Left ventricle myocardium inferior (tissue), 1 donor: Measurements from ENCODE around the gene PGR. TPM values are rescaled to one million over a fixed set of nuclear protein-coding genes. Genes with fewer than 3 reads are reported as not detected.
A peak's percentile ranks its signal among the peaks of the same experiment; 100 is the strongest.

Experiments used
- DNase-seq: peaks from one replicate; pipeline ENCODE4 v3.0.0-alpha.2; 2020
- H3K27ac ChIP-seq: fragments of 200-600 bp; replicated peaks from 2 replicates; pipeline ENCODE4 v1.8.0; 2021
- H3K27me3 ChIP-seq: fragments of 200-600 bp; 2 replicates; pipeline ENCODE4 v1.8.0; 2021; ENCODE audit warnings: low read depth
- H3K36me3 ChIP-seq: fragments of 200-600 bp; 2 replicates; pipeline ENCODE4 v1.8.0; 2021
- H3K4me1 ChIP-seq: fragments of 200-600 bp; 2 replicates; pipeline ENCODE4 v1.8.0; 2021
- H3K4me3 ChIP-seq: fragments of 200-600 bp; 2 replicates; pipeline ENCODE4 v1.8.0; 2021; ENCODE audit warnings: mild to moderate bottlenecking, moderate library complexity
- H3K9me3 ChIP-seq: fragments of 200-600 bp; replicated peaks from 2 replicates; pipeline ENCODE4 v1.8.0; 2021
- intact Hi-C: fragments of 100-400 bp; cut with micrococcal nuclease; formaldehyde crosslinking; loops from one replicate; pipeline ENCODE4 v1.11.0; 2022
- total RNA-seq: library from RNA; stranded (reverse); fragmentation: NEBNext Ultra II Directional; extraction: Animal tissue kit (Norgen Biotek cat#: 25700); gene quantifications from one replicate; pipeline ENCODE4 v1.2.1, GENCODE V29; 2021
- TF ChIP-seq, protein P1 (sequence below): fragments of 200-600 bp; IDR thresholded peaks from 2 replicates; pipeline ENCODE4 v1.8.0; 2021; ENCODE audit warnings: antibody characterized with exemption, mild to moderate bottlenecking, borderline replicate concordance
- donor health status: DM: no; HTN: yes; CAD: no; lungs with severe emphysema.

PGR gene
- total RNA-seq, 1 donor from 2014 or later: 11.7 TPM

DNA sequence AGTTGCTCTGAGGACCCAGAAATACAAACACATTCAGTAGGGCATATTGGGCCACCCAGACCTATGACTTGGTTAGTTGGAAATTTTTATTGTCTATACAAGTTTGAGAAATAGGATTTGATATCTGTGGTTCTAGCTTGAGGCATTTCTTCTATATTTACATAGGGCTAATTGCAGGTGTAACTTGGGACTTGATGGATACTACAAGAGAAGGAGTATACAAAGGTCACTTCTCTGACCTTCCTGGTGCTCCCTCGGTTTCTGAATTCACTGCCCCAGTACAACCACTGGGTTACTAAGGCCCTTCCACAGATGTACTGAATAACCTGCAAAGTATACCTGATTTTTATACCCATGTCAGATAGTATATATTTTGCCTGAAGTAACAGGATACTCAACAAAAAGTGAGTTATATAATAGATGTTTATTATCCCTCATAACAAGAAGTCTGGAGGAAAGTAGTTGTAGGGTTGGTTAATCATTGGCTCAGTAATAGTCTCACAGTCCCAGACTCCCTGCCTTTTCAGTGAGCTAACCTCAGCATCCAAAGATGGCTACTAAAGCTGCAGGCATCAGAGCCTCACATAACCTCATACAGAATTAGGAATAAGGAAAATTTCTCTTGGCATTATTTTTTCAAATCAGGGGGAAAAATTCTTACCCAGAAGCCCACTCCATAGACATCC lies 8.8 kb upstream of the PGR start:
- TF ChIP-seq, protein P1, sequence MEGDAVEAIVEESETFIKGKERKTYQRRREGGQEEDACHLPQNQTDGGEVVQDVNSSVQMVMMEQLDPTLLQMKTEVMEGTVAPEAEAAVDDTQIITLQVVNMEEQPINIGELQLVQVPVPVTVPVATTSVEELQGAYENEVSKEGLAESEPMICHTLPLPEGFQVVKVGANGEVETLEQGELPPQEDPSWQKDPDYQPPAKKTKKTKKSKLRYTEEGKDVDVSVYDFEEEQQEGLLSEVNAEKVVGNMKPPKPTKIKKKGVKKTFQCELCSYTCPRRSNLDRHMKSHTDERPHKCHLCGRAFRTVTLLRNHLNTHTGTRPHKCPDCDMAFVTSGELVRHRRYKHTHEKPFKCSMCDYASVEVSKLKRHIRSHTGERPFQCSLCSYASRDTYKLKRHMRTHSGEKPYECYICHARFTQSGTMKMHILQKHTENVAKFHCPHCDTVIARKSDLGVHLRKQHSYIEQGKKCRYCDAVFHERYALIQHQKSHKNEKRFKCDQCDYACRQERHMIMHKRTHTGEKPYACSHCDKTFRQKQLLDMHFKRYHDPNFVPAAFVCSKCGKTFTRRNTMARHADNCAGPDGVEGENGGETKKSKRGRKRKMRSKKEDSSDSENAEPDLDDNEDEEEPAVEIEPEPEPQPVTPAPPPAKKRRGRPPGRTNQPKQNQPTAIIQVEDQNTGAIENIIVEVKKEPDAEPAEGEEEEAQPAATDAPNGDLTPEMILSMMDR: no peak

DNA sequence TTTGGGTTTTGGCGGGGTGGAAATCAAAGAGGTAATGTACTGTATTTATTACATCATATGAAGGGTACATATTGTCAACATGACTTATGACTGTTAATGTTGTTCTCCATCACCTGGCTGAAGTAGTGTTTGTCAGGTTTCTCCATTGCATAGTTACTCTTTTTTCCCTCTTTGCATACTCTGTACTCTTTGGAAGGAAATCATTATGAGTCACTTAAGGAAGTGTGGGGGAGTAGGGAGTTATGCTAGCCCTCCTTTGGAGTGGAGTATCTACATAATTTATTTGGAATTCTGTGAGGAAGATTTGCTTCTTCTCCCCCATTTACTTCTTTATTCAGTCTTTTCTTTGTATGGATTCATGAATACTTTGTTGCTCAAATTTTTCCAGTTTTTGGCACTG lies 3.6 kb upstream of the PGR start:
- no peak overlapping the region for H3K4me3 ChIP-seq
- intact Hi-C loops: no loop called here
- H3K27ac ChIP-seq: no peak overlapping the region
- DNase-seq: no peak
- peaks cover 3% of the 10 kb centered on the region for H3K27me3 ChIP-seq
- TF ChIP-seq, protein P1: no peak
- peaks cover 12% of the 10 kb centered on the region for H3K4me1 ChIP-seq
- H3K9me3 ChIP-seq: no peaks in the 10 kb centered on the region
- no peaks in the 10 kb centered on the region for H3K36me3 ChIP-seq

More for the DNA sequence above, 8.8 kb upstream of the PGR start:
- H3K4me3 ChIP-seq: no peak overlapping the region
- no peaks in the 10 kb centered on the region for H3K9me3 ChIP-seq
- no peak for DNase-seq
- H3K4me1 ChIP-seq: no peaks in the 10 kb centered on the region
- H3K36me3 ChIP-seq: no peaks in the 10 kb centered on the region
- no peak overlapping the region for H3K27ac ChIP-seq
- intact Hi-C loops: no loop called here
- no peaks in the 10 kb centered on the region for H3K27me3 ChIP-seq

DNA sequence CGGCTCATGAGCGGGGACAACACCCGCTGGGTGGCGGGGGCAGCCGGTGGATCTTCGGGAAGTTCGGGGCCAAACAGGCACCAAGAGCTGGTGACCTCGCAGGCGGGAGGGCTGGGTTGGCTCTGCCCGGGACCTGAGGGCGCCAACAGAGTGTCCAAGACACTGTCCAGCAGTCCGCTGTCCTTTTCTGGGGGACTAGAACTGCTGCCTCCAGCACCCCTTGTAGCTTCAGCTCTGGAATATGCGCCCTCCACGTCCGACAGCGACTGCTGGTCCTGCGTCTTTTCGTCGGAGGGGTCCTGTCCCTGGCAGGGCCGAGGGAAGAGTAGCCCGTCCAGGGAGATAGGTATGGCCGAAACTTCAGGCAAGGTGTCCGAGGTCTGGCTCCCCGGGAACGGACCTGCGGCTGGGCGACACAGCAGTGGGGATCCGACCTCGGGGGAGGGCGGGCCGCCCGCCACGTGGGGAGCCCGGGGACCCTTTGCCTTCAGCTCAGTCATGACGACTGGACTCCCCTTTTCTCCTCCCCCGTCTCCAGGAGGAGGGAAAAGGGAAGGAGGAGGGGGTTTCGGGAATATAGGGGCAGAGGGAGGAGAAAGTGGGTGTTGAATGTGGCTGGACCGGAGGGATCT lies 926 bp downstream of the PGR start:
- Histone ChIP-seq H3K36me3 (no peaks in the 10 kb centered on the region), H3K27me3 (peaks cover 3% of the 10 kb centered on the region), H3K9me3 (no peaks in the 10 kb centered on the region), H3K27ac (peak overlapping the region; percentile 88), H3K4me1 (peaks cover 48% of the 10 kb centered on the region), H3K4me3 (peak overlapping the region; percentile 79)
- TF ChIP-seq, protein P1: no peak
- intact Hi-C loops: no loop called here
- no peak for DNase-seq

DNA sequence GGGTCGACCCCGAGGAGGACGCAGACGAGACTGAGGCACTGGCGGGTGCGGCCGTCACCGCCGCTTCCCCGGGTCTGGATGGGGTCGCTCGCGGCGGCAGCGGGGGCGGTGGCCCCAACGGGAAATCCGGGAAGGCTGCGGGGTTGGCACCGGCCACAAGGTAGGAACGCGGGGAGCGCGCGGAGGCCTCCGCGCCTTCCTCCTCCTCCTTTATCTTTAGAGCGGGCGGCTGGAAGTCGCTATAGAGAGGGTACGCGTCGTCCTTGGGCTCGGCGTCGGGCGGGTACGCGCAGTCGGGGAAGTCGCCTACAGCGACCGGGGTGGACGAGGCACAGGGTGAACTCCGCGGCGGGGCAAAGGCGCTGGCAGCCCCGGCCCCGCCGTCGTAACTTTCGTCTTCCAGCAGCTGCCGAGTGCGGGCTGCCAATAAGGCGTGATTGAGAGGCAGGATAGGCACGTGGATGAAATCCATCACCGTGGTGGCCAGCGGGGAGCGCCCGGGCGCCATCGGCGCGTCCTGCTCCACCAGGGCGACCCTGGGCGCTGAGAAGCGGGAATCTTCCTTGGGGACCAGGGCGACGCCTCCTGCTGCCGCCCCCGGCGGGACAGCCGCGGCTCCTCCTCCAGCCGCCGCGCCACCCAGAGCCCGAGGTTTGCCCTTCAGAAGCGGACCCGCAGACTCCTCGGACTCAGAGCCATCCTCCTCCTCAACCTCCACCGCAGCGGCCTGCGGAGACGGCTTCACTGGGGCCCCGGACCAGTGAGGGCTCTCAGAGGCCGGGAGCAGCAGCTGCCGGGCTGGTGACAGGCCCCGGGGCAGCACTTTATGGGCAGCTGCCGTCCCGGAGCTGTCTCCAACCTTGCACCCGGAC lies 1.7 kb downstream of the PGR start:
- H3K4me1 ChIP-seq: peaks cover 53% of the 10 kb centered on the region
- H3K9me3 ChIP-seq: no peaks in the 10 kb centered on the region
- peak overlapping the region; percentile 88 for H3K27ac ChIP-seq
- TF ChIP-seq, protein P1: no peak
- intact Hi-C loops: no loop called here
- peak overlapping the region; percentile 79 for H3K4me3 ChIP-seq
- peaks cover 3% of the 10 kb centered on the region for H3K27me3 ChIP-seq
- DNase-seq: peak; percentile 33
- no peaks in the 10 kb centered on the region for H3K36me3 ChIP-seq

DNA sequence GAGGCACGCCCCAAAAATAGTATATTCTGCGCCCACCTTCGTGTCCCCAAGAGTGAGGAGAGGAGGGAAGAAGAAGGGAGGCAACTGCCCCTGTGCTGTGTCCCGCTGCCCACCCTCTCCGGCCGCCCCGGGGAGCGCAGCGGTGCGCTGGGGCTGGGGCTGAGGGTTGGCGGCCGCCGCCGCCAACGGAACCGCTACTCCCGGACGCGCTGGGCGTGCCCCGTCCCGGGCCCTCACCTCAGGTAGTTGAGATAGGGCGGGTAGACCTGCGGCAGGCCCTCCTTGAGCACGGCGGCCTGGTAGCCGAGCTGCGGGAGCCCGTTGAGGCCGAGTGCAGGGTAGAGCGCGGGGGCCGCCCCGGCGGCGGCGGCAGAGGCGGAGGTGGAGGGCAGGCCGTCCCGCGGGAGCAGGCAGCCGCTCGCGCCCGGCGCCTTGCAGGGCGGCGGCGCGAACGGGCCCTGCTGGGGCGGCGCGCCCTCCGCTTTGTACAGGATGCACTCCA lies 2.4 kb downstream of the PGR start:
- TF ChIP-seq, protein P1: no peak
- DNase-seq: peak; percentile 36
- peak overlapping the region; percentile 88 for H3K27ac ChIP-seq
- H3K4me1 ChIP-seq: peaks cover 53% of the 10 kb centered on the region
- H3K27me3 ChIP-seq: peaks cover 3% of the 10 kb centered on the region
- H3K9me3 ChIP-seq: no peaks in the 10 kb centered on the region
- H3K4me3 ChIP-seq: peak overlapping the region; percentile 79
- intact Hi-C loops: no loop called here
- H3K36me3 ChIP-seq: no peaks in the 10 kb centered on the region
